ENCODE measurements around the gene PNN.

DNA sequence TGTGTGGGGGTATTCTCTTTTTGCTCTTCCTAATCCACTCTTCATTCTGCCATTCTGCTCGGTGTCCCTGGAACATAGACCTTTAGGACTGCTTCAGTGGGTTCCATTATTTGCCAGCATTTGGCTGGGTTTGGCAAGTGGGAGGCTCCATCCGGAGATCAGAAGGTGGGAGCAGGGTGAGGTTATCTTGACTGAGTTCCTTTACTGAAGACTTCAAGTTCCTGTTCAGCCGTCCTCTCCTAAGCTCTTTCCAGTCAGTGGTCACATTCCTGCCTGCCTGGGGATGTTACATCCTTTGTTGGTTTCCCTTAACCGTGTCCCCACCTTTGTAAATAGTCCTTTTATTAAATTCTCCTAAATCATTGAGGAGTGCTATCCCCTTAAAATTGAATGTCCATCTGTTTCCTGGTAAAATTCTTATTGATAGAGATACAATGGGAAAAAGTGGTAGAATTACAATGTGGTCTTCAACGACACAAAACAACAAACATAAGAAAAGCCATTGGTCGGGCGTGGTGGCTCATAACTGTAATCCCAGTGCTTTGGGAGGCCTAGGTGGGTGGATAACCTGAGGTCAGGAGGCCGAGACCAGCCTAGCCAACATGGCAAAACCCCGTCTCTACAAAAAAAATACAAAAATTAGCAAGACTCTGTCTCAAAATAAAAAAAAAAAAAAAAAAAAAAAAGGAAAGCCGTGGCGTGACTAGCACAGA is 53.6 kb downstream of the PNN start:
- TF ChIP-seq POLR2AphosphoS5 (IDR thresholded peaks at IDR 0.05), result no peak
- TF ChIP-seq, protein P1, sequence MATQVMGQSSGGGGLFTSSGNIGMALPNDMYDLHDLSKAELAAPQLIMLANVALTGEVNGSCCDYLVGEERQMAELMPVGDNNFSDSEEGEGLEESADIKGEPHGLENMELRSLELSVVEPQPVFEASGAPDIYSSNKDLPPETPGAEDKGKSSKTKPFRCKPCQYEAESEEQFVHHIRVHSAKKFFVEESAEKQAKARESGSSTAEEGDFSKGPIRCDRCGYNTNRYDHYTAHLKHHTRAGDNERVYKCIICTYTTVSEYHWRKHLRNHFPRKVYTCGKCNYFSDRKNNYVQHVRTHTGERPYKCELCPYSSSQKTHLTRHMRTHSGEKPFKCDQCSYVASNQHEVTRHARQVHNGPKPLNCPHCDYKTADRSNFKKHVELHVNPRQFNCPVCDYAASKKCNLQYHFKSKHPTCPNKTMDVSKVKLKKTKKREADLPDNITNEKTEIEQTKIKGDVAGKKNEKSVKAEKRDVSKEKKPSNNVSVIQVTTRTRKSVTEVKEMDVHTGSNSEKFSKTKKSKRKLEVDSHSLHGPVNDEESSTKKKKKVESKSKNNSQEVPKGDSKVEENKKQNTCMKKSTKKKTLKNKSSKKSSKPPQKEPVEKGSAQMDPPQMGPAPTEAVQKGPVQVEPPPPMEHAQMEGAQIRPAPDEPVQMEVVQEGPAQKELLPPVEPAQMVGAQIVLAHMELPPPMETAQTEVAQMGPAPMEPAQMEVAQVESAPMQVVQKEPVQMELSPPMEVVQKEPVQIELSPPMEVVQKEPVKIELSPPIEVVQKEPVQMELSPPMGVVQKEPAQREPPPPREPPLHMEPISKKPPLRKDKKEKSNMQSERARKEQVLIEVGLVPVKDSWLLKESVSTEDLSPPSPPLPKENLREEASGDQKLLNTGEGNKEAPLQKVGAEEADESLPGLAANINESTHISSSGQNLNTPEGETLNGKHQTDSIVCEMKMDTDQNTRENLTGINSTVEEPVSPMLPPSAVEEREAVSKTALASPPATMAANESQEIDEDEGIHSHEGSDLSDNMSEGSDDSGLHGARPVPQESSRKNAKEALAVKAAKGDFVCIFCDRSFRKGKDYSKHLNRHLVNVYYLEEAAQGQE (IDR thresholded peaks at IDR 0.05; ENCODE audit: borderline replicate concordance), result no peak
- TF ChIP-seq, protein P2, sequence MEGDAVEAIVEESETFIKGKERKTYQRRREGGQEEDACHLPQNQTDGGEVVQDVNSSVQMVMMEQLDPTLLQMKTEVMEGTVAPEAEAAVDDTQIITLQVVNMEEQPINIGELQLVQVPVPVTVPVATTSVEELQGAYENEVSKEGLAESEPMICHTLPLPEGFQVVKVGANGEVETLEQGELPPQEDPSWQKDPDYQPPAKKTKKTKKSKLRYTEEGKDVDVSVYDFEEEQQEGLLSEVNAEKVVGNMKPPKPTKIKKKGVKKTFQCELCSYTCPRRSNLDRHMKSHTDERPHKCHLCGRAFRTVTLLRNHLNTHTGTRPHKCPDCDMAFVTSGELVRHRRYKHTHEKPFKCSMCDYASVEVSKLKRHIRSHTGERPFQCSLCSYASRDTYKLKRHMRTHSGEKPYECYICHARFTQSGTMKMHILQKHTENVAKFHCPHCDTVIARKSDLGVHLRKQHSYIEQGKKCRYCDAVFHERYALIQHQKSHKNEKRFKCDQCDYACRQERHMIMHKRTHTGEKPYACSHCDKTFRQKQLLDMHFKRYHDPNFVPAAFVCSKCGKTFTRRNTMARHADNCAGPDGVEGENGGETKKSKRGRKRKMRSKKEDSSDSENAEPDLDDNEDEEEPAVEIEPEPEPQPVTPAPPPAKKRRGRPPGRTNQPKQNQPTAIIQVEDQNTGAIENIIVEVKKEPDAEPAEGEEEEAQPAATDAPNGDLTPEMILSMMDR (IDR thresholded peaks at IDR 0.05; ENCODE audit: poor library complexity, severe bottlenecking), result no peak
- no peak for TF ChIP-seq TAF1 (IDR thresholded peaks at IDR 0.05; ENCODE audit: low read depth)
- TF ChIP-seq EP300 (conservative IDR thresholded peaks at IDR 0.05; ENCODE audit: poor library complexity, severe bottlenecking), result no peak
- no peak for TF ChIP-seq EZH2 (IDR thresholded peaks at IDR 0.05; ENCODE audit: borderline replicate concordance, insufficient read depth, low read length, poor library complexity, severe bottlenecking)

Measured in neural cell (in vitro differentiated cells).